PFSK-1 (cell line): Measurements from ENCODE around the gene NEURL2.

Experiments
- FOXP2 ChIP-seq: optimal IDR thresholded peaks from 2 replicates; pipeline ENCODE3; 2011; ENCODE audit warnings: borderline replicate concordance, control low read depth, inconsistent platforms; ENCODE audit not compliant: insufficient read depth; ENCODE audit errors: extremely low read length, extremely low read depth
- POLR2AphosphoS5 ChIP-seq: IDR thresholded peaks from 2 replicates; pipeline ENCODE4 v1.6.1; 2012; ENCODE audit warnings: low read depth, mild to moderate bottlenecking, control low read depth, low read length, moderate library complexity
- SIN3A ChIP-seq: IDR thresholded peaks from 2 replicates; pipeline ENCODE4 v1.6.1; 2012; ENCODE audit warnings: mild to moderate bottlenecking, low read length, moderate library complexity, borderline replicate concordance; ENCODE audit not compliant: insufficient read depth
- TAF1 ChIP-seq: IDR thresholded peaks from 2 replicates; pipeline ENCODE4 v1.6.1; 2012; ENCODE audit warnings: low read length, control low read depth, borderline replicate concordance; ENCODE audit not compliant: insufficient read depth
- TF ChIP-seq, protein P1 (sequence below), 2 experiments: IDR thresholded peaks; 2 replicates each; pipeline versions ENCODE4 v1.6.1 to v1.8.0; 2011 to 2012; ENCODE audit warnings: low read depth in 2 of 2, low read length in 2 of 2, control low read depth in 1 of 2, inconsistent platforms in 1 of 2, mild to moderate bottlenecking in 1 of 2, moderate library complexity in 1 of 2; ENCODE audit not compliant: insufficient read depth in 1 of 2

DNA sequence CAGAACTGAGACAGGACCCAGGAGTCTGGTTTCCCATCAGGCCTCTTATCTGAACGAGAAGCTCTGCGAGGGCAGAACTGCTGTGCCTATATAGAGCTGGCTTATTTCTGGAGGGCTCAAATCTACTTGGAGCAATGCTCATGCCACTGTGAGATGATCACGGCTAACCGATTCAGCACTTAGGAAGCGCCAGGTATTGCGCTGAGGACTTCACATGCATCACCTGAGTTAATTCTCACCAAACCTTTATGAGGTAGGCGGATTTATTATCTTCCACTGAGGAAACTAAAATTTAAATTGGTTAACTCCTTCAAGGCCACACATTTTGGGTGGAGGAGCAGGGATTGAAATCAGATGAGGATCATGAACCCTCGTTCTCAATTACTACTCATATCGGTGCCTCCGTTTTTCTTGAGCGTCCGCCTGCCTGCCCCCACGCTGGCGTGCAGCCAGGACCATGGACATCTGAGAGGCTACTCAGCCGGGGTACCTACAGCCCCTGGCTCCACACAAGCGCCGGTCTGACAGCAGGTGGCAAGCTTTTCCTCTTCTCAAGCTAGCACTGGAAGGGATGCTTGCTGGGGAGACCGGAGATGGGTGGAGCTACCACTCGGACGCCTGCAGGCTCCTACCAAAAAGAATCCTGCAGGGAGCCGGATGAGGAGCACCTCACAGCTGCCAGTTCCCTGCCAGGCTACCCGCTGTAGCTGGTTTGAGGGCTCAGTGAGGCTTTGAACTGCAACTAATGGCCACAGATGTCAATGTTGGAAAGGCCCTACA, 42.4 kb upstream of the NEURL2 start:
- TF ChIP-seq TAF1: peak; percentile 37; the same call in 1 of the 2 replicates
- TF ChIP-seq POLR2AphosphoS5: no peak; the same call in 1 of the 2 replicates
- TF ChIP-seq, protein P1, sequence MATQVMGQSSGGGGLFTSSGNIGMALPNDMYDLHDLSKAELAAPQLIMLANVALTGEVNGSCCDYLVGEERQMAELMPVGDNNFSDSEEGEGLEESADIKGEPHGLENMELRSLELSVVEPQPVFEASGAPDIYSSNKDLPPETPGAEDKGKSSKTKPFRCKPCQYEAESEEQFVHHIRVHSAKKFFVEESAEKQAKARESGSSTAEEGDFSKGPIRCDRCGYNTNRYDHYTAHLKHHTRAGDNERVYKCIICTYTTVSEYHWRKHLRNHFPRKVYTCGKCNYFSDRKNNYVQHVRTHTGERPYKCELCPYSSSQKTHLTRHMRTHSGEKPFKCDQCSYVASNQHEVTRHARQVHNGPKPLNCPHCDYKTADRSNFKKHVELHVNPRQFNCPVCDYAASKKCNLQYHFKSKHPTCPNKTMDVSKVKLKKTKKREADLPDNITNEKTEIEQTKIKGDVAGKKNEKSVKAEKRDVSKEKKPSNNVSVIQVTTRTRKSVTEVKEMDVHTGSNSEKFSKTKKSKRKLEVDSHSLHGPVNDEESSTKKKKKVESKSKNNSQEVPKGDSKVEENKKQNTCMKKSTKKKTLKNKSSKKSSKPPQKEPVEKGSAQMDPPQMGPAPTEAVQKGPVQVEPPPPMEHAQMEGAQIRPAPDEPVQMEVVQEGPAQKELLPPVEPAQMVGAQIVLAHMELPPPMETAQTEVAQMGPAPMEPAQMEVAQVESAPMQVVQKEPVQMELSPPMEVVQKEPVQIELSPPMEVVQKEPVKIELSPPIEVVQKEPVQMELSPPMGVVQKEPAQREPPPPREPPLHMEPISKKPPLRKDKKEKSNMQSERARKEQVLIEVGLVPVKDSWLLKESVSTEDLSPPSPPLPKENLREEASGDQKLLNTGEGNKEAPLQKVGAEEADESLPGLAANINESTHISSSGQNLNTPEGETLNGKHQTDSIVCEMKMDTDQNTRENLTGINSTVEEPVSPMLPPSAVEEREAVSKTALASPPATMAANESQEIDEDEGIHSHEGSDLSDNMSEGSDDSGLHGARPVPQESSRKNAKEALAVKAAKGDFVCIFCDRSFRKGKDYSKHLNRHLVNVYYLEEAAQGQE (IDR thresholded peaks at IDR 0.05; ENCODE audit: insufficient read depth in 1 of 2, low read depth in 2 of 2, low read length in 2 of 2): 0 out of 4 replicates have a peak, but pooled peaks of 1 of the 2 experiments have one; percentile 21
- TF ChIP-seq SIN3A: peak; percentile 19; the same call in 1 of the 2 replicates
- no peak for TF ChIP-seq FOXP2
